Retinal pigment epithelial cell (primary cell): ENCODE measurements around the gene BRF1.

Experiments used
- DNase-seq: peaks from one replicate; pipeline ENCODE4 v3.0.0-alpha.2; 2010; ENCODE audit warnings: low read depth
- H3K4me3 ChIP-seq: 2 replicates; pipeline ENCODE4 v1.5.1; 2011; ENCODE audit warnings: mild to moderate bottlenecking, low read length, control low read depth, moderate library complexity
- TF ChIP-seq, protein P1 (sequence below): conservative IDR thresholded peaks from 2 replicates; pipeline ENCODE4 v1.5.1; 2011; ENCODE audit warnings: low read depth, low read length, control low read depth, inconsistent platforms

BRF1 gene

DNA sequence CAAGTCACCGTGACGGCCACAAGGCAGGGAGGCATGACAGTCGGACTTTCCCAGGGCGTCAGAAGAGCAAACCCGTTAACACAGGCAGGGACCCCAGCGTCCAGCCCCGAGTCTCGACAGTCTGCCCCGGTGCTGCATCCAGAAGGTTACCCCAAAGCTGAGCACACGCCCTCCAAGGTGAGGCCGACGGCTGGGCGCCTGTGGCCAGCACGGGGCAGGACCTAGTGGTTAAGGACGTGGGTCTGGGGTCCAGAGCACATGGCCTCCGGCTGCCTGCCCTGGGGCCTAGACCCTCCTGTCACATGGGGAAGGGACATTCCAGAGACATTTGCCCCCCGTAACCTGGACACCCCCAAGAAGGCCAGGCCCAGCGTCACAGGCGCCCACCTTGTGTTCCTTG lies 82.2 kb downstream of the BRF1 start:
- TF ChIP-seq, protein P1, sequence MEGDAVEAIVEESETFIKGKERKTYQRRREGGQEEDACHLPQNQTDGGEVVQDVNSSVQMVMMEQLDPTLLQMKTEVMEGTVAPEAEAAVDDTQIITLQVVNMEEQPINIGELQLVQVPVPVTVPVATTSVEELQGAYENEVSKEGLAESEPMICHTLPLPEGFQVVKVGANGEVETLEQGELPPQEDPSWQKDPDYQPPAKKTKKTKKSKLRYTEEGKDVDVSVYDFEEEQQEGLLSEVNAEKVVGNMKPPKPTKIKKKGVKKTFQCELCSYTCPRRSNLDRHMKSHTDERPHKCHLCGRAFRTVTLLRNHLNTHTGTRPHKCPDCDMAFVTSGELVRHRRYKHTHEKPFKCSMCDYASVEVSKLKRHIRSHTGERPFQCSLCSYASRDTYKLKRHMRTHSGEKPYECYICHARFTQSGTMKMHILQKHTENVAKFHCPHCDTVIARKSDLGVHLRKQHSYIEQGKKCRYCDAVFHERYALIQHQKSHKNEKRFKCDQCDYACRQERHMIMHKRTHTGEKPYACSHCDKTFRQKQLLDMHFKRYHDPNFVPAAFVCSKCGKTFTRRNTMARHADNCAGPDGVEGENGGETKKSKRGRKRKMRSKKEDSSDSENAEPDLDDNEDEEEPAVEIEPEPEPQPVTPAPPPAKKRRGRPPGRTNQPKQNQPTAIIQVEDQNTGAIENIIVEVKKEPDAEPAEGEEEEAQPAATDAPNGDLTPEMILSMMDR = no peak
- H3K4me3 ChIP-seq = no peak overlapping the region
- DNase-seq = no peak

DNA sequence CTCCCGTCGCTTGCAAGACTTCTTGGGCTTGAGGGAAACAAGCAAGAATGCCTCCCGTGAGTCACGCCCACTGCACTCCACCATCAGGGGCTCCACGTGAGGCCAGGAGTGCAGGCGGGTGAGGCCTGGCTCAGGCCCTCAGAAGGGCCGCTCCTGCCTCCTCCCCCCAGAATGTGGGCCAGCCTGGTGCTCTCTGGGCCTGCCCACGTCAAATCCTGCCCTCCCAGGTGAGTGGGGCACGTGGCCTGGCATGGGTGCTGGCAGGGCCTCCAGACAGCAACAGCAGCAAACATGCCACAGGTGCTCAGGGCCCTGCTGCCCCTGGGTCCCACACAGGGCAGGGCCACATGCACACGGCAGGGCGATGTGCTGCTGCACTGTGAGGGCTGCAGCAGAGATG lies 83.0 kb downstream of the BRF1 start:
- TF ChIP-seq, protein P1 = no peak
- DNase-seq = no peak
- H3K4me3 ChIP-seq = no peak overlapping the region

DNA sequence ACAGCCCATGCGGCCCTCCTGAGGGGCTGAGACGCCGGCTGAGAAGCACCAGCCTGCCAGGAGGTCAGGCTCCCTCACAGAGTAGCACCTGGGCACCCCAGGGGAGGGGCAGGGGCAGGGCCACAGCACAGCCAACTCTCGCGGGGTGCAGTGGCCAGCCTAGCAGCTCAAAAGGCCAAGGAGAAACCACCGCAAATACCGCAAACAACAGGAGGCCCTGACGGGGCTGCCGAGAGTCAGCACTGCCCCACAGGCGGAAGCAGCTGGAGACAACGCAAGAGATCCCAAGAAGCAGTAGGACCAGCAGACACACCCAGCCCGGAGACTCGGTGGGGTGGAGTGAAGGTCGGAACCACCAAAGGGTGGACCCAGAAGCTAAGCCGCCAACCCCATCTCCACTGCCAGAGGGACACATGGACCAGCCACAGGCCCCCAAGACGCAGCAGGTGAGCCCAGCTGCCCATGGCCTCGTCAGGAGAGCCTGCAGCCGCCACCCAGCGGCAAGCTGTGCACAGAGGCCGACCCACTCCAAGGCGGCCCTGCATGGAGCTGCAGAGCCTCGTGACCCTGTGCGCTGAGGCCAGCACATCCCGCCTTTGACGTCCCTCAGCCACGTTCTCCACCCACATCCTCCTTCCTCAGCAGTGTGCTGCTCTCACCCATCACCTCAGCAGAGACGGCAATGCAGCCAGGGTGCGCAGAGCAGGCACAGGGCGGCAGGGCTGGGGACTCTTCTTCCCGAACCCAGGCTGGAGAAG lies 84.1 kb downstream of the BRF1 start:
- H3K4me3 ChIP-seq = no peak overlapping the region
- no peak for DNase-seq
- TF ChIP-seq, protein P1 = no peak

DNA sequence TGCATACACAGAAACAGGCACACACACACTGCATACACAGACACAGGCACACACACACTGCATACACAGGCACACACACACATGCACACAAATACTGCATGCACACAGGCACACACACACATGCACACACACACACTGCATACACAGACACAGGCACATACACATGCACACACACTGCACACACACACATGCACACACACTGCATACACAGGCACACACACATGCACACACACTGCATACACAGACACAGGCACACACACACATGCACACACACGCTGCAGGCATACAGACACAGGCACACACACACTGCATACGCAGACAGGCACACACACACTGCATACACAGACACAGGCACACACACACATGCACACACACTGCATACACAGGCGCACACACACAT lies 85.2 kb downstream of the BRF1 start:
- TF ChIP-seq, protein P1 = no peak
- no peak overlapping the region for H3K4me3 ChIP-seq
- DNase-seq = no peak

DNA sequence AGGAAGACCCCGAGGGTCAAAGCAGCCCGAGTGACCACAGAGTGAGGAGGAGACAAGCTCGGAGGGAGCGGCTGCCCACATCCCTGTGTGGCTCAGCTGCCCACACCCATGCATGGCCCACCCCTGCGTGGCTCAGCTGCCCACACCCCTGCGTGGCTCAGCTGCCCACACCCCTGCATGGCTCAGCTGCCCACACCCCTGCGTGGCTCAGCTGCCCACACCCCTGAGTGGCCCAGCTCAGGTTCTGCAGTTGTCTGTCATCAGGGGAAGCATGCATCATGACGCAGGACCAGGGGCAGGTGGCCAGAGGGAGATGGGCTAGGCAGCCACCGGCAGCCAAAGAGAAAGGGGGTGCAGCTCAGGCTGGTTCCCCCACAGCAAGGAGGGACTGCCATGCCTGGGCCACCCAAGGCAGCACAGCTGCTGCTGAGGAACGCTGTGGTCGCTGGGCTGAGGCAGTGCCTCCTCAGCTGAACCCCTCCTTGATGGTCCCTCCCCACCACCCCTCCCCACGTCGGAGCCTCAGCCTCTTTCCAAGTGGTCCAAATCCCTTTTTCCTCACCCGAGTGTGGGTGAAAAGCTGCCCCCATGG lies 86.4 kb downstream of the BRF1 start:
- H3K4me3 ChIP-seq = no peak overlapping the region
- TF ChIP-seq, protein P1 = no peak
- no peak for DNase-seq

DNA sequence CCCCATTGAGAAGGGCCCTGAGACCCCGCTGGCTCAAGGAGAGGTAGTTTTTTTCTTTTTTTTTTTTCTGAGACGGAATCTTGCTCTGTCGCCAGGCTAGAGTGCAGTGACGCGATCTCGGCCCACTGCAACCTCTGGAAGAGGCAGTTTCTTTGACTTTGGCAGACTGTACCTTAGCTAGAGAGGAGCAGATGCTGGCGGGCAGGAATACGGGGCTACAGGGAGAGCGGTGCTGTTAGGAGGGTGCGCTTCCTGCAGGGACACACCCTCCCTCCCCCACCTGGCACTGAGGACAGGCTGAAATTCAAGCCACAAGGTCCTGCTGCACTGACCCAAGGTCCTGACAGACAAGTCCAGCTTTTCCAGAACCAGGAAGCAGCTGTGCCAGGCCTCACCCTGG lies 87.4 kb downstream of the BRF1 start:
- DNase-seq = no peak
- TF ChIP-seq, protein P1 = no peak
- H3K4me3 ChIP-seq = no peak overlapping the region
